ENCODE results near the gene LRMDA. TPM values are rescaled to one million over a fixed set of nuclear protein-coding genes. Genes with fewer than 3 reads are reported as not detected.

The LRMDA gene
- total RNA-seq, 2 donors from 2014 or later = 12.2 to 25.4 TPM

- ATAC-seq (no peak), DNase-seq (no peak)
- WGBS, 2 donors = 84 to 90% methylated on average over 4 of the region's 4 CpGs
- TF ChIP-seq CTCF (IDR thresholded peaks at IDR 0.05) (no peak), POLR2A (IDR thresholded peaks at IDR 0.05) (no peak)
- H3K4me1 ChIP-seq = peaks cover 38% of the 10 kb centered on the region
- H3K9me3 ChIP-seq = no peaks in the 10 kb centered on the region
- no peak overlapping the region for H3K4me3 ChIP-seq
- H3K36me3 ChIP-seq (replicated peaks in 1 of 2; ENCODE audit: insufficient read depth in 1 of 2, low read depth in 2 of 2) = no peaks in the 10 kb centered on the region
- intact Hi-C loops (cut with DNase I) = no loop called here
- no peaks in the 10 kb centered on the region for H3K27me3 ChIP-seq
- H3K27ac ChIP-seq = no peak overlapping the region
These were observed 868.1 kb downstream of the LRMDA start for GRCh38 chr10:76299501-76299900.

- H3K4me1 ChIP-seq = peaks cover 47% of the 10 kb centered on the region
- no peaks in the 10 kb centered on the region for H3K9me3 ChIP-seq
- no peak overlapping the region for H3K27ac ChIP-seq
- WGBS, 2 donors = 91% methylated on average over 4 of the region's 4 CpGs
- no peaks in the 10 kb centered on the region for H3K27me3 ChIP-seq
- DNase-seq = no peak
- no peak overlapping the region for H3K4me3 ChIP-seq
- no peaks in the 10 kb centered on the region for H3K36me3 ChIP-seq (replicated peaks in 1 of 2; ENCODE audit: insufficient read depth in 1 of 2, low read depth in 2 of 2)
- ATAC-seq = no peak
- TF ChIP-seq POLR2A (IDR thresholded peaks at IDR 0.05) = no peak
- TF ChIP-seq CTCF (IDR thresholded peaks at IDR 0.05) = no peak
- intact Hi-C loops (cut with DNase I) = no loop called here
These were observed 869.8 kb downstream of the LRMDA start for GRCh38 chr10:76301211-76301610.

- Histone ChIP-seq H3K4me1 (peaks cover 49% of the 10 kb centered on the region), H3K27ac (no peak overlapping the region), H3K27me3 (no peaks in the 10 kb centered on the region), H3K9me3 (no peaks in the 10 kb centered on the region), H3K36me3 (replicated peaks in 1 of 2; ENCODE audit: insufficient read depth in 1 of 2, low read depth in 2 of 2) (no peaks in the 10 kb centered on the region), H3K4me3 (no peak overlapping the region)
- 59 to 62% methylated on average over 3 of the region's 3 CpGs for WGBS, 2 donors
- intact Hi-C loops (cut with DNase I) = no loop called here
- TF ChIP-seq POLR2A (IDR thresholded peaks at IDR 0.05) = no peak
- TF ChIP-seq CTCF (IDR thresholded peaks at IDR 0.05) = no peak
- ATAC-seq = no peak
- DNase-seq = no peak
These were observed 870.5 kb downstream of the LRMDA start for GRCh38 chr10:76301950-76302349.

- DNase-seq (no peak), ATAC-seq (no peak)
- TF ChIP-seq CTCF (IDR thresholded peaks at IDR 0.05) (no peak), POLR2A (IDR thresholded peaks at IDR 0.05) (no peak)
- Histone ChIP-seq H3K27ac (no peak overlapping the region), H3K9me3 (no peaks in the 10 kb centered on the region), H3K4me3 (no peak overlapping the region), H3K27me3 (no peaks in the 10 kb centered on the region), H3K36me3 (replicated peaks in 1 of 2; ENCODE audit: insufficient read depth in 1 of 2, low read depth in 2 of 2) (no peaks in the 10 kb centered on the region), H3K4me1 (peaks cover 48% of the 10 kb centered on the region)
- WGBS, 2 donors = 94 to 96% methylated on average over 1 of the region's 1 CpG
- intact Hi-C loops (cut with DNase I) = no loop called here
These were observed 871.1 kb downstream of the LRMDA start for GRCh38 chr10:76302481-76302880.

GRCh38 chr10:76302961-76303630, 871.7 kb downstream of the LRMDA start:
- H3K4me3 ChIP-seq = no peak overlapping the region
- DNase-seq (no peak), ATAC-seq (no peak)
- intact Hi-C loops (cut with DNase I) = no loop called here
- H3K36me3 ChIP-seq (replicated peaks in 1 of 2; ENCODE audit: insufficient read depth in 1 of 2, low read depth in 2 of 2) = no peaks in the 10 kb centered on the region
- no peak overlapping the region for H3K27ac ChIP-seq
- peaks cover 41% of the 10 kb centered on the region for H3K4me1 ChIP-seq
- no peaks in the 10 kb centered on the region for H3K9me3 ChIP-seq
- H3K27me3 ChIP-seq = no peaks in the 10 kb centered on the region
- WGBS, 2 donors = 80 to 84% methylated on average over 8 of the region's 8 CpGs
- TF ChIP-seq CTCF (IDR thresholded peaks at IDR 0.05) (no peak), POLR2A (IDR thresholded peaks at IDR 0.05) (no peak)

All from body of pancreas (tissue), 4 donors.